ENCODE measurements around the gene ATP2B3.
A peak's percentile ranks its signal among the peaks of the same experiment; 100 is the strongest.

ATP2B3 gene

GRCh38 chrX:153490217-153490930 is 27.1 kb upstream of the ATP2B3 start:
- Histone ChIP-seq H3K4me1 (ENCODE audit: control insufficient read depth, insufficient read depth, low read length) (peaks cover 5% of the 10 kb centered on the region), H3K27ac (ENCODE audit: low read length) (no peak overlapping the region), H3K9me3 (ENCODE audit: control insufficient read depth in 2 of 2, low read length in 2 of 2) (no peaks in the 10 kb centered on the region), H3K36me3 (ENCODE audit: control insufficient read depth in 2 of 2, insufficient read depth in 2 of 2, low read length in 2 of 2) (no peaks in the 10 kb centered on the region), H3K27me3 (ENCODE audit: control insufficient read depth in 1 of 2, insufficient read depth in 2 of 2, low read length in 2 of 2) (peaks cover 0 to 9% of the 10 kb centered on the region in 2 donors), H3K4me3 (ENCODE audit: low read length in 2 of 2) (no peak overlapping the region), H3K9ac (ENCODE audit: low read length in 2 of 2) (no peak overlapping the region)

DNA sequence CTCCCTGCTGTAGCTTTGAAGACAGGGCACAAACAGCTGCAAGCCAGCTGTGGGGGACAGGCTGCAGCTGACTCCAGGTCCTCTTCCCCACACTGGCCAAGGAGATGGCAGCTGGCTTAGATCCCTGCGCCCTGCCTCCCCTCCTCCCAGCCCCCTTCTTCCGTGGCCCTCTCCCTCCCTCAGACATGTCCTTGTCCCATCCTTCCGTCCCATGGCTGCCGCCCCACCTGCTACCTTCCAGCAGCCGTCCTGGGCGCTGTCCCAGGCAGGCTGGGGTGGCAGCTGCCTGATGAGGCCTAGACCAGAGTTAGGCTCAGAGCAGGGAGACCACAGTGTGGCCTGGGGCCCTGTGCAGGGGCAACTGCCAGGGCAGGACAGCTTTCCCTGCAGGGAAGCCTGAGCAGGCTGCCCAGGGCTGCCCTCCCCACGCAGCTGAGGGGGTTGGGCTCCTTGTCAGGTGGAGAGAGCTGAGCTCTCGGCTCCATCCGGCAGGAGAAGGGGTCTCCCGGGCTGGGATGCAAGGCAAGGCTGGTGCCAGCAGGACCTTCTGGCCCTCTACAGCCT is 26.0 kb upstream of the ATP2B3 start:
- Histone ChIP-seq H3K9me3 (ENCODE audit: control insufficient read depth in 2 of 2, low read length in 2 of 2) (no peaks in the 10 kb centered on the region), H3K4me1 (ENCODE audit: control insufficient read depth, insufficient read depth, low read length) (peaks cover 9% of the 10 kb centered on the region), H3K36me3 (ENCODE audit: control insufficient read depth in 2 of 2, insufficient read depth in 2 of 2, low read length in 2 of 2) (no peaks in the 10 kb centered on the region), H3K27ac (ENCODE audit: low read length) (no peak overlapping the region), H3K9ac (ENCODE audit: low read length in 2 of 2) (no peak overlapping the region), H3K27me3 (ENCODE audit: control insufficient read depth in 1 of 2, insufficient read depth in 2 of 2, low read length in 2 of 2) (peaks cover 0 to 9% of the 10 kb centered on the region in 2 donors), H3K4me3 (ENCODE audit: low read length in 2 of 2) (no peak overlapping the region)

DNA sequence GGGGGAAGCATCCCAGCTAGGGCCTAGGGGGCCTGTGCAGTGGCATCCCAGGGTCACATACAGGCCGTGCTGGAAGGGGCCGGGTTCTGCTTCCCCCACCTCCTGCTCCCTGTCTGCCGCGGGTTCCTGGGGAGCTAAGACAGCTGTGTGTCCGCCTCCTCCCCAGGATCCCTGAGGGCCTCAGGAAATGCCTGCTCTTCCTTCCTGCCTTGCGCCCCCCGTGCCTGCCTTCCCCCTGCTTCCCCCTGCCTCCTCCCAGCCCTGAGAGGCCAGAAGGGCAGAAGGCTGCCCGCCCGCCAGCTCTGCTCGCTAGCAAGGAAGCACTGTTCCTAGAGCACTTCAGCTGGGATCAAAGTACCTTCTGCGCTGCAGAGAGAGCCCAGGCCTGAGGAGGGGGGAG is 25.5 kb upstream of the ATP2B3 start:
- H3K36me3 ChIP-seq (ENCODE audit: control insufficient read depth in 2 of 2, insufficient read depth in 2 of 2, low read length in 2 of 2) = no peaks in the 10 kb centered on the region
- no peak overlapping the region for H3K4me3 ChIP-seq (ENCODE audit: low read length in 2 of 2)
- peaks cover 9% of the 10 kb centered on the region for H3K4me1 ChIP-seq (ENCODE audit: control insufficient read depth, insufficient read depth, low read length)
- peaks cover 0 to 9% of the 10 kb centered on the region in 2 donors for H3K27me3 ChIP-seq (ENCODE audit: control insufficient read depth in 1 of 2, insufficient read depth in 2 of 2, low read length in 2 of 2)
- H3K9ac ChIP-seq (ENCODE audit: low read length in 2 of 2) = no peak overlapping the region
- no peak overlapping the region for H3K27ac ChIP-seq (ENCODE audit: low read length)
- H3K9me3 ChIP-seq (ENCODE audit: control insufficient read depth in 2 of 2, low read length in 2 of 2) = no peaks in the 10 kb centered on the region

DNA sequence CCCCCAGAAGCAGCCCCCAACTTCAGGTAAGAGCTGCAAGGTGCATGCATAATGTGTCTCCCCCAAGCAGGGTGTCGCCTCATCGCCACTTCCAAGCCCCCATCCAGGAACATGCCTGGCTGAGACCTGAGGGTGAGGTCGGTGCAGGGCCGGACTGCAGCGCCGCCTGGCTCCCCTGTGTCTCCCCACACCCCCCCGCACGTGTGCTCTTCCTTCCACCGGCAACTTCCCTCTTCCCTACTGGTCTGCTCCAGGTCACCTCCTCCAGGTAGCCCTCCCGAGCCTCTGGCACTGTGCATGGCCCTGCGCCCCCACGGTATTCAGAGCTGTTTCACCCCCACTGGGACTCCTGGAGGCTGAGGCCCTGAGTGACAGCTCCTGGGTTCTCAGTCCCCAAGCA is 24.9 kb upstream of the ATP2B3 start:
- peaks cover 0 to 9% of the 10 kb centered on the region in 2 donors for H3K27me3 ChIP-seq (ENCODE audit: control insufficient read depth in 1 of 2, insufficient read depth in 2 of 2, low read length in 2 of 2)
- H3K9me3 ChIP-seq (ENCODE audit: control insufficient read depth in 2 of 2, low read length in 2 of 2) = no peaks in the 10 kb centered on the region
- H3K27ac ChIP-seq (ENCODE audit: low read length) = no peak overlapping the region
- H3K4me3 ChIP-seq (ENCODE audit: low read length in 2 of 2) = no peak overlapping the region
- no peaks in the 10 kb centered on the region for H3K36me3 ChIP-seq (ENCODE audit: control insufficient read depth in 2 of 2, insufficient read depth in 2 of 2, low read length in 2 of 2)
- H3K4me1 ChIP-seq (ENCODE audit: control insufficient read depth, insufficient read depth, low read length) = peaks cover 9% of the 10 kb centered on the region
- H3K9ac ChIP-seq (ENCODE audit: low read length in 2 of 2) = no peak overlapping the region

DNA sequence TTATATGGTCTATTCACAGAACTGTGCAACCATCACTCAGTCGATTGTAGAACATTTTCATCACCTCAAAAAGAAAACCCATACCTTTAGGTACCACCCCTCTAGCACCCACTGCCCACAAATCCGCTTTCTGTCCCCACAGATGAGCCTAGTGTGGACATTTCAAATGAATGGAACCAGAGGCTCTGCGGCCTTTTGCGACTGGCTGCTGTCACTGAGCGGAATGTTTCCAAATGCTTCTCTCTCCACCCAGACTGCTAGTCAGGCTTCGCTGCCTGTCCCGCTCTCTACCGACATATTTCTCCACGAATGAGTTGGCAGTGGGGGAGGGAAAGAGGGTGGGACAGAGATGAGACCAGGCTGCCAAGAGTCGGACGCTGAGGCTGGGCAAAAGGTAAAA is 24.4 kb upstream of the ATP2B3 start:
- H3K27ac ChIP-seq (ENCODE audit: low read length) = no peak overlapping the region
- H3K4me1 ChIP-seq (ENCODE audit: control insufficient read depth, insufficient read depth, low read length) = peaks cover 8% of the 10 kb centered on the region
- no peak overlapping the region for H3K4me3 ChIP-seq (ENCODE audit: low read length in 2 of 2)

DNA sequence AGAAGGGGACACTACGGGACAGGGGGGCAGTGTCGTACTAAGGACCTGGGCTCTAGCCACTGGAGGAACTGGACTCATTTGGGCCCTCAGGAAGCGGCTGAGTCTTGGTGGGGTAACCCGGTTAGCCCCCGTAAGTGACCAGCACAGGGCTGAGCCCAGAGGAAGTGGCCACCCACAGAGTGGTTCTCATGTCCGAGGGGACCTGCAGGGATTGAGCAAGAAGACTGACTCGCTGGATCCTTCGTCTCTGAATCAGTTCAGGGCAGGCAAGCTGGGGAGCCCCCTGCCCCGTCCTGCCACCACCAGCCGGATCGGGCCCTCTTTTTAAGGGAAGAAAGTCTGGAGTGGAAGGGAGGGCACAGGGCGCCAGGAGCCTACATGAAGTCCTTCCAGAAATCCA is 23.4 kb upstream of the ATP2B3 start:
- no peaks in the 10 kb centered on the region for H3K36me3 ChIP-seq (ENCODE audit: control insufficient read depth in 2 of 2, insufficient read depth in 2 of 2, low read length in 2 of 2)
- no peaks in the 10 kb centered on the region for H3K9me3 ChIP-seq (ENCODE audit: control insufficient read depth in 2 of 2, low read length in 2 of 2)
- H3K27ac ChIP-seq (ENCODE audit: low read length) = no peak overlapping the region
- no peak overlapping the region for H3K9ac ChIP-seq (ENCODE audit: low read length in 2 of 2)
- H3K4me1 ChIP-seq (ENCODE audit: control insufficient read depth, insufficient read depth, low read length) = peaks cover 13% of the 10 kb centered on the region
- peaks cover 0 to 16% of the 10 kb centered on the region in 2 donors for H3K27me3 ChIP-seq (ENCODE audit: control insufficient read depth in 1 of 2, insufficient read depth in 2 of 2, low read length in 2 of 2)
- no peak overlapping the region for H3K4me3 ChIP-seq (ENCODE audit: low read length in 2 of 2)

More for the DNA sequence above, 24.4 kb upstream of the ATP2B3 start:
- Histone ChIP-seq H3K9ac (ENCODE audit: low read length in 2 of 2) (no peak overlapping the region), H3K36me3 (ENCODE audit: control insufficient read depth in 2 of 2, insufficient read depth in 2 of 2, low read length in 2 of 2) (no peaks in the 10 kb centered on the region), H3K9me3 (ENCODE audit: control insufficient read depth in 2 of 2, low read length in 2 of 2) (no peaks in the 10 kb centered on the region), H3K27me3 (ENCODE audit: control insufficient read depth in 1 of 2, insufficient read depth in 2 of 2, low read length in 2 of 2) (peaks cover 0 to 13% of the 10 kb centered on the region in 2 donors)

GRCh38 chrX:153494541-153495361 is 22.7 kb upstream of the ATP2B3 start, which contains the start of gene BGN:
BGN (plus strand) TSS chrX:153494980; CDS start chrX:153504632, 9,652 bp downstream.
- Histone ChIP-seq H3K4me1 (ENCODE audit: control insufficient read depth, insufficient read depth, low read length) (peaks cover 14% of the 10 kb centered on the region), H3K9me3 (ENCODE audit: control insufficient read depth in 2 of 2, low read length in 2 of 2) (no peaks in the 10 kb centered on the region), H3K4me3 (ENCODE audit: low read length in 2 of 2) (peak within 1 kb of the TSS; percentile 12 to 64), H3K36me3 (ENCODE audit: control insufficient read depth in 2 of 2, insufficient read depth in 2 of 2, low read length in 2 of 2) (no peaks in the 10 kb centered on the region), H3K27me3 (ENCODE audit: control insufficient read depth in 1 of 2, insufficient read depth in 2 of 2, low read length in 2 of 2) (peaks cover 0 to 15% of the 10 kb centered on the region in 2 donors), H3K9ac (ENCODE audit: low read length in 2 of 2) (no peak within 1 kb of the TSS), H3K27ac (ENCODE audit: low read length) (no peak within 1 kb of the TSS)

- H3K4me1 ChIP-seq (ENCODE audit: control insufficient read depth, insufficient read depth, low read length) = peaks cover 14% of the 10 kb centered on the region
- peak overlapping the region in 1 of 2 donors; percentile 64 for H3K4me3 ChIP-seq (ENCODE audit: low read length in 2 of 2)
- H3K27me3 ChIP-seq (ENCODE audit: control insufficient read depth in 1 of 2, insufficient read depth in 2 of 2, low read length in 2 of 2) = peaks cover 0 to 13% of the 10 kb centered on the region in 2 donors
- H3K9ac ChIP-seq (ENCODE audit: low read length in 2 of 2) = no peak overlapping the region
- no peaks in the 10 kb centered on the region for H3K9me3 ChIP-seq (ENCODE audit: control insufficient read depth in 2 of 2, low read length in 2 of 2)
- H3K36me3 ChIP-seq (ENCODE audit: control insufficient read depth in 2 of 2, insufficient read depth in 2 of 2, low read length in 2 of 2) = no peaks in the 10 kb centered on the region
- no peak overlapping the region for H3K27ac ChIP-seq (ENCODE audit: low read length)
Measured at GRCh38 chrX:153495362-153495751, 22.1 kb upstream of the ATP2B3 start.

DNA sequence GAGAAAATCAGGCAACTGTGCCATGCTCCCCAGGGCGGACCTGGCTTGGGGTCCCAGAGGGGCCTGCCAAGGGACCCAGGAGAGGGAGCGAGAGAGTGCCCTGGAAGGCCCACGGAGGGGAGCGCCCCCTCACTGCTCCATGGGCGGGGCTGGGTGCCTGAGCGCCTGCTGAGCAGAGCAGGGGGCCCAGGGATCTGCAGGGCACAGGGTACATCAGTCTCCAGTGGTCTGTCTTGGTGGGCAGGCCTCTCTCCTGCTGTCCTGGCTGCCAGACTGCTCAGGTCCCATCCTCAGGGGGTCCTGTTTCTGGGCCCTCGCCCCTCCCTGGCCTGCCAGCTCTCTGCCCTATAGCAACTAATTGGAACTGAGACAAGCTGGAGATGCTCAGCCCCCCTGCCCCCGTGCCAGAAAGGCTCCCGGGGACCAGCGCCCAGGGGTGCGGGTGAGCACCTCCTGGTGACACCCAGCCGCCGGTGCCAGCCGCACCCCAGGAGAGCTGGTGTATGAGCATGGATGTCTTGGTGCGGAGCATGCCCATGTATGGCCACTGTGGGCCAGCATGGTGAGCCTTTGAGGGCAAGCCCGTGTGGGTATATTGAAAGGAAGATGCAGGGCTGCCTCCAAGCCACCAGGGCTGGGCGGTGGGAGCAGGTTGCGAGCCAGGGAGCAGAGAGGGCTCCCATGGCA is 21.4 kb upstream of the ATP2B3 start:
- H3K9ac ChIP-seq (ENCODE audit: low read length in 2 of 2) = no peak overlapping the region
- H3K4me1 ChIP-seq (ENCODE audit: control insufficient read depth, insufficient read depth, low read length) = peaks cover 14% of the 10 kb centered on the region
- no peaks in the 10 kb centered on the region for H3K9me3 ChIP-seq (ENCODE audit: control insufficient read depth in 2 of 2, low read length in 2 of 2)
- H3K36me3 ChIP-seq (ENCODE audit: control insufficient read depth in 2 of 2, insufficient read depth in 2 of 2, low read length in 2 of 2) = no peaks in the 10 kb centered on the region
- peak overlapping the region in 1 of 2 donors; percentile 29 for H3K4me3 ChIP-seq (ENCODE audit: low read length in 2 of 2)
- H3K27me3 ChIP-seq (ENCODE audit: control insufficient read depth in 1 of 2, insufficient read depth in 2 of 2, low read length in 2 of 2) = peaks cover 0 to 12% of the 10 kb centered on the region in 2 donors
- H3K27ac ChIP-seq (ENCODE audit: low read length) = no peak overlapping the region

GRCh38 chrX:153496590-153496959 is 20.9 kb upstream of the ATP2B3 start:
- Histone ChIP-seq H3K9ac (ENCODE audit: low read length in 2 of 2) (no peak overlapping the region), H3K27ac (ENCODE audit: low read length) (no peak overlapping the region), H3K27me3 (ENCODE audit: control insufficient read depth in 1 of 2, insufficient read depth in 2 of 2, low read length in 2 of 2) (peaks cover 0 to 12% of the 10 kb centered on the region in 2 donors), H3K4me1 (ENCODE audit: control insufficient read depth, insufficient read depth, low read length) (peaks cover 14% of the 10 kb centered on the region), H3K4me3 (ENCODE audit: low read length in 2 of 2) (peak overlapping the region in 1 of 2 donors; percentile 22), H3K36me3 (ENCODE audit: control insufficient read depth in 2 of 2, insufficient read depth in 2 of 2, low read length in 2 of 2) (no peaks in the 10 kb centered on the region), H3K9me3 (ENCODE audit: control insufficient read depth in 2 of 2, low read length in 2 of 2) (no peaks in the 10 kb centered on the region)
